ENCODE measurements around the gene FBXL5.

Gene FBXL5

DNA sequence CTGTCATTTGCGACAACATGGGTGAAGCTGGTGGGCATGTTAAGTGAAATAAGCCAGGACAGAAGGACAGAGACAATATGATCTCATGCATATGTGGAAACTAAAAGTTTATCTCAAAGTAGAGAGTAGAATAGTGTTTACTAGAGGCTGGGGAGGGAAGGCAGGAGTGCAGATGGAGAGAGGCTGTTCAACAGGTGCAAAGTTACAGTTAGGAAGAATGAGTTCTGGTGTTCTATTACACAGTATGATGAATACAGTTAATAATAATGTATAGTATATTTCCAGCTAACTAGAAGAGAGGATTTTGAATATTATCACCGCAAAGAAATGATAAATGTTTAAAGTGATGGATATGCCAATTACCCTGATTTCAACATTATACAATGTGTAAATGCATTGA, 69.8 kb downstream of the FBXL5 start:
- Histone ChIP-seq H3K4me1 (ENCODE audit: control insufficient read depth in 2 of 2, insufficient read depth in 1 of 2, low read depth in 1 of 2, low read length in 2 of 2) (no peaks in the 10 kb centered on the region), H2AK5ac (ENCODE audit: low read depth, low read length) (no peak overlapping the region)

DNA sequence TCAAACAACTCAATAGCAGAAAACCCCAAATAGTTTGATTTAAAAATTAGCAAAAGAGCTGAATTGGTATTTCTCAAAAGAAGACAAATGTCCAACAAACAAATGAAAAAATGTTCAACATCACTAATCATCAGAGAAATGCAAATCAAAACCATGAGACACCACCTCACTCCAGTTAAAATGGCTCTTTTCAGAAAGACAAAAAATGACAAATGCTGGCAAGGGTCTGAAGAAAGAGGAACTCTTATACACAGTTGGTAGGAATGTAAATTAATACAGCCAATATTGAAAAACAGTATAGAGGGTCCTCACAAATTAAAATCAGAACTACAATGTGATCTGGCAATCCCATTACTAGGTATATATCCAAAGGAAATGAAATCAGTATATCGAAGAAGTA, 70.4 kb downstream of the FBXL5 start:
- no peaks in the 10 kb centered on the region for H3K27me3 ChIP-seq (ENCODE audit: control insufficient read depth in 3 of 3, insufficient read depth in 3 of 3, low read depth in 1 of 3, low read length in 3 of 3)
- no peak for DNase-seq (ENCODE audit: low spot score)

More for the DNA sequence above, 69.8 kb downstream of the FBXL5 start:
- Histone ChIP-seq H2BK5ac (ENCODE audit: low read length) (no peak overlapping the region), H3K9me3 (replicated peaks in 1 of 2; ENCODE audit: control insufficient read depth in 2 of 2, insufficient read depth in 1 of 2, low read depth in 1 of 2, low read length in 2 of 2) (peaks cover 3 to 12% of the 10 kb centered on the region in 2 donors), H2BK120ac (ENCODE audit: low read depth, low read length) (no peak overlapping the region), H3K18ac (ENCODE audit: low read length) (no peak overlapping the region), H3K9ac (ENCODE audit: low read depth, low read length, poor library complexity) (no peak overlapping the region), H4K8ac (ENCODE audit: low read depth, low read length) (no peak overlapping the region), H2BK12ac (ENCODE audit: low read length) (no peak overlapping the region), H2AFZ (ENCODE audit: low read length) (no peak overlapping the region), H3K27me3 (ENCODE audit: control insufficient read depth in 3 of 3, insufficient read depth in 3 of 3, low read depth in 1 of 3, low read length in 3 of 3) (no peaks in the 10 kb centered on the region), H3K36me3 (replicated peaks in 1 of 2; ENCODE audit: control insufficient read depth in 2 of 2, insufficient read depth in 2 of 2, low read length in 2 of 2) (peaks cover 3 to 22% of the 10 kb centered on the region in 2 donors), H3K79me1 (ENCODE audit: low read depth, low read length) (peaks cover 2% of the 10 kb centered on the region), H3K4me2 (ENCODE audit: insufficient read depth, low read length, poor library complexity, severe bottlenecking) (no peak overlapping the region), H3K27ac (replicated peaks; ENCODE audit: low read length) (no peak overlapping the region), H3K4me3 (ENCODE audit: low read length in 2 of 2) (no peak overlapping the region), H3K14ac (ENCODE audit: low read length) (no peak overlapping the region), H3K4ac (ENCODE audit: low read length) (no peak overlapping the region), H4K91ac (ENCODE audit: low read depth, low read length, poor library complexity) (no peak overlapping the region), H2BK15ac (ENCODE audit: low read length) (no peak overlapping the region), H3K23ac (ENCODE audit: low read depth, low read length, poor library complexity) (no peak overlapping the region)
- no CpG with 5 or more reads among the region's 2 CpGs for WGBS, 2 donors (ENCODE audit: extremely low coverage in 2 of 2, insufficient read length in 2 of 2, insufficient replicate concordance in 1 of 2)
- no peak for DNase-seq (ENCODE audit: low spot score)

DNA sequence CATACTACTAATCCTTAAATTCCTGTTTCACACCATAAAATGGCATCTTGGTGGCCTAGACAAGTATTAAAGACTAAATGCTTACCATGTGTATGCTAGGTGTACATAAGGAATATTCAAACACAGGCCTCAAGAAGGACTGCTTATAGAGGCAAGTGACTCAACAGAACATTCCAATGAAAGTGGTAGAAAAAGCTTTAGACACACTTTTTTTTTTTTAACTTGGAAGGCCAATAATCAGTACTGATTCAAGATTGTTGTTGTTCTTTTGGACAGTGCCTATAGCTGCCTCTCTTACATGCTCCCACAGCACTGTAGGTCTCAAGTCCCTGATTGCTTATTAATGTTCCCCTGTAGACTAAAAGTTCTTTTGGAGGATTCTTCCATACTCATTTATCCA, 77.6 kb downstream of the FBXL5 start:
- DNase-seq (ENCODE audit: low spot score) = no peak
- H3K18ac ChIP-seq (ENCODE audit: low read length) = no peak overlapping the region
- H3K4me2 ChIP-seq (ENCODE audit: insufficient read depth, low read length, poor library complexity, severe bottlenecking) = no peak overlapping the region
- H2BK5ac ChIP-seq (ENCODE audit: low read length) = no peak overlapping the region
- no peak overlapping the region for H4K8ac ChIP-seq (ENCODE audit: low read depth, low read length)
- no peak overlapping the region for H3K4ac ChIP-seq (ENCODE audit: low read length)
- H3K4me1 ChIP-seq (ENCODE audit: control insufficient read depth in 2 of 2, insufficient read depth in 1 of 2, low read depth in 1 of 2, low read length in 2 of 2) = peaks cover 0 to 2% of the 10 kb centered on the region in 2 donors
- H3K36me3 ChIP-seq (replicated peaks in 1 of 2; ENCODE audit: control insufficient read depth in 2 of 2, insufficient read depth in 2 of 2, low read length in 2 of 2) = peaks cover 0 to 15% of the 10 kb centered on the region in 2 donors
- H3K9me3 ChIP-seq (replicated peaks in 1 of 2; ENCODE audit: control insufficient read depth in 2 of 2, insufficient read depth in 1 of 2, low read depth in 1 of 2, low read length in 2 of 2) = no peaks in the 10 kb centered on the region
- H3K14ac ChIP-seq (ENCODE audit: low read length) = no peak overlapping the region
- H3K4me3 ChIP-seq (ENCODE audit: low read length in 2 of 2) = no peak overlapping the region
- H3K9ac ChIP-seq (ENCODE audit: low read depth, low read length, poor library complexity) = no peak overlapping the region
- H2BK15ac ChIP-seq (ENCODE audit: low read length) = no peak overlapping the region
- no peak overlapping the region for H4K91ac ChIP-seq (ENCODE audit: low read depth, low read length, poor library complexity)
- no peak overlapping the region for H2BK120ac ChIP-seq (ENCODE audit: low read depth, low read length)
- no peak overlapping the region for H2AK5ac ChIP-seq (ENCODE audit: low read depth, low read length)
- H3K23ac ChIP-seq (ENCODE audit: low read depth, low read length, poor library complexity) = no peak overlapping the region
- no peak overlapping the region for H2BK12ac ChIP-seq (ENCODE audit: low read length)
- no peaks in the 10 kb centered on the region for H3K79me1 ChIP-seq (ENCODE audit: low read depth, low read length)
- H2AFZ ChIP-seq (ENCODE audit: low read length) = no peak overlapping the region
- no peak overlapping the region for H3K27ac ChIP-seq (replicated peaks; ENCODE audit: low read length)
- no peaks in the 10 kb centered on the region for H3K27me3 ChIP-seq (ENCODE audit: control insufficient read depth in 3 of 3, insufficient read depth in 3 of 3, low read depth in 1 of 3, low read length in 3 of 3)

More for the DNA sequence above, 70.4 kb downstream of the FBXL5 start:
- no peak overlapping the region for H3K4me2 ChIP-seq (ENCODE audit: insufficient read depth, low read length, poor library complexity, severe bottlenecking)
- no peak overlapping the region for H3K14ac ChIP-seq (ENCODE audit: low read length)
- no peak overlapping the region for H2AFZ ChIP-seq (ENCODE audit: low read length)
- no peak overlapping the region for H3K4me3 ChIP-seq (ENCODE audit: low read length in 2 of 2)
- no peak overlapping the region for H2AK5ac ChIP-seq (ENCODE audit: low read depth, low read length)
- no peak overlapping the region for H2BK120ac ChIP-seq (ENCODE audit: low read depth, low read length)
- peaks cover 3 to 12% of the 10 kb centered on the region in 2 donors for H3K9me3 ChIP-seq (replicated peaks in 1 of 2; ENCODE audit: control insufficient read depth in 2 of 2, insufficient read depth in 1 of 2, low read depth in 1 of 2, low read length in 2 of 2)
- H3K9ac ChIP-seq (ENCODE audit: low read depth, low read length, poor library complexity) = no peak overlapping the region
- H2BK15ac ChIP-seq (ENCODE audit: low read length) = no peak overlapping the region
- no peak overlapping the region for H3K18ac ChIP-seq (ENCODE audit: low read length)
- H2BK5ac ChIP-seq (ENCODE audit: low read length) = no peak overlapping the region
- H4K91ac ChIP-seq (ENCODE audit: low read depth, low read length, poor library complexity) = no peak overlapping the region
- no peak overlapping the region for H3K23ac ChIP-seq (ENCODE audit: low read depth, low read length, poor library complexity)
- H3K4ac ChIP-seq (ENCODE audit: low read length) = no peak overlapping the region
- no peak overlapping the region for H3K27ac ChIP-seq (replicated peaks; ENCODE audit: low read length)
- H2BK12ac ChIP-seq (ENCODE audit: low read length) = no peak overlapping the region
- H3K4me1 ChIP-seq (ENCODE audit: control insufficient read depth in 2 of 2, insufficient read depth in 1 of 2, low read depth in 1 of 2, low read length in 2 of 2) = no peaks in the 10 kb centered on the region
- peaks cover 2% of the 10 kb centered on the region for H3K79me1 ChIP-seq (ENCODE audit: low read depth, low read length)
- no peak overlapping the region for H4K8ac ChIP-seq (ENCODE audit: low read depth, low read length)
- H3K36me3 ChIP-seq (replicated peaks in 1 of 2; ENCODE audit: control insufficient read depth in 2 of 2, insufficient read depth in 2 of 2, low read length in 2 of 2) = peaks cover 3 to 23% of the 10 kb centered on the region in 2 donors
- no CpG with 5 or more reads among the region's 1 CpG for WGBS, 2 donors (ENCODE audit: extremely low coverage in 2 of 2, insufficient read length in 2 of 2, insufficient replicate concordance in 1 of 2)

DNA sequence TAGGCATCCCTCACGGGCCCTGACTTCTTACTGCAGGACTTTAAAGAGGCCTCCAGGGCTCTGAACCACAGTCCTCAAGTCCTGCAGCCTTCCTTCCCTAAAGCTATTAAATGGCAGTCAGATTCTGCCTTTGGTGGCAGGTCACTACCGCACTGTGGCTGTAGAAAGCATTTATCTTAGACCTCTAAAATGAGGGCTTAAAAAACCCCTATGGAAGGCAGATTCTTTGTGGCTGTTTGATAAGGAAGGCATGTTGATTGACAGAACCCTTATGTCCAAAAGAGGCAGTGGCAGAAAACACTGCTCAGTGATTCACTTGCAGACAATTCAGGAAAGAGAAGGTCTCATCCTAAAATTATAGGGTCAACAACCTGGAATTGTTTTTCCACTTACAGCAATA, 79.2 kb downstream of the FBXL5 start:
- WGBS, 2 donors (ENCODE audit: extremely low coverage in 2 of 2, insufficient read length in 2 of 2, insufficient replicate concordance in 1 of 2) = no CpG with 5 or more reads among the region's 2 CpGs
- Histone ChIP-seq H2BK15ac (ENCODE audit: low read length) (no peak overlapping the region), H3K23ac (ENCODE audit: low read depth, low read length, poor library complexity) (no peak overlapping the region), H4K8ac (ENCODE audit: low read depth, low read length) (no peak overlapping the region), H3K27ac (replicated peaks; ENCODE audit: low read length) (no peak overlapping the region), H3K14ac (ENCODE audit: low read length) (no peak overlapping the region), H3K79me1 (ENCODE audit: low read depth, low read length) (no peaks in the 10 kb centered on the region), H2AFZ (ENCODE audit: low read length) (no peak overlapping the region), H2BK120ac (ENCODE audit: low read depth, low read length) (no peak overlapping the region), H2AK5ac (ENCODE audit: low read depth, low read length) (no peak overlapping the region), H3K4me3 (ENCODE audit: low read length in 2 of 2) (no peak overlapping the region), H3K4me2 (ENCODE audit: insufficient read depth, low read length, poor library complexity, severe bottlenecking) (no peak overlapping the region), H3K9me3 (replicated peaks in 1 of 2; ENCODE audit: control insufficient read depth in 2 of 2, insufficient read depth in 1 of 2, low read depth in 1 of 2, low read length in 2 of 2) (no peaks in the 10 kb centered on the region), H3K36me3 (replicated peaks in 1 of 2; ENCODE audit: control insufficient read depth in 2 of 2, insufficient read depth in 2 of 2, low read length in 2 of 2) (peaks cover 0 to 16% of the 10 kb centered on the region in 2 donors), H2BK5ac (ENCODE audit: low read length) (no peak overlapping the region), H3K4ac (ENCODE audit: low read length) (no peak overlapping the region), H4K91ac (ENCODE audit: low read depth, low read length, poor library complexity) (no peak overlapping the region), H3K27me3 (ENCODE audit: control insufficient read depth in 3 of 3, insufficient read depth in 3 of 3, low read depth in 1 of 3, low read length in 3 of 3) (no peaks in the 10 kb centered on the region), H3K9ac (ENCODE audit: low read depth, low read length, poor library complexity) (no peak overlapping the region), H3K4me1 (ENCODE audit: control insufficient read depth in 2 of 2, insufficient read depth in 1 of 2, low read depth in 1 of 2, low read length in 2 of 2) (peaks cover 0 to 2% of the 10 kb centered on the region in 2 donors), H3K18ac (ENCODE audit: low read length) (no peak overlapping the region), H2BK12ac (ENCODE audit: low read length) (no peak overlapping the region)
- no peak for DNase-seq (ENCODE audit: low spot score)
